Effector memory CD8-positive, alpha-beta T cell (primary cell): ENCODE results near the gene PRAC1.

Experiments
- ATAC-seq: fragments of 150-1000 bp; cut with Tn5 transposase; replicated peaks from 2 replicates; pipeline ENCODE4 v1.10.0; 2021; ENCODE audit warnings: mild to moderate bottlenecking, moderate library complexity
- DNase-seq, 3 experiments: peaks; one replicate each; pipeline ENCODE4 v3.0.0; 2021
- H3K27ac Mint-ChIP-seq, 2 donors: one replicate each; pipeline ENCODE4 v1.8.0; 2022; ENCODE audit warnings: mild to moderate bottlenecking in 2 of 2, mixed read lengths in 2 of 2, moderate library complexity in 2 of 2
- H3K27me3 Mint-ChIP-seq, 2 donors: one replicate each; pipeline ENCODE4 v1.8.0; 2022; ENCODE audit warnings: mixed read lengths in 2 of 2
- H3K36me3 Mint-ChIP-seq: one replicate; pipeline ENCODE4 v1.8.0; 2022; ENCODE audit warnings: mild to moderate bottlenecking, moderate library complexity, mixed read lengths; ENCODE audit not compliant: insufficient read depth
- H3K4me1 Mint-ChIP-seq, 2 donors: one replicate each; pipeline ENCODE4 v1.8.0; 2022; ENCODE audit warnings: low read depth in 2 of 2, mixed read lengths in 2 of 2
- H3K4me3 Mint-ChIP-seq, 2 donors: one replicate each; pipeline ENCODE4 v1.8.0; 2022; ENCODE audit warnings: mild to moderate bottlenecking in 2 of 2, mixed read lengths in 2 of 2, moderate library complexity in 2 of 2
- H3K9me3 Mint-ChIP-seq, 2 donors: one replicate each; pipeline ENCODE4 v1.8.0; 2022; ENCODE audit warnings: mixed read lengths in 2 of 2

PRAC1 gene

GRCh38 chr17:48726916-48727286, 4.6 kb upstream of the PRAC1 start:
- H3K27me3 Mint-ChIP-seq: peaks cover 91 to 96% of the 10 kb centered on the region in 2 donors
- H3K4me3 Mint-ChIP-seq: no peak overlapping the region
- peaks cover 31 to 38% of the 10 kb centered on the region in 2 donors for H3K4me1 Mint-ChIP-seq
- H3K27ac Mint-ChIP-seq: no peak overlapping the region
- ATAC-seq (peak; percentile 41), DNase-seq (no peak)
- H3K36me3 Mint-ChIP-seq: peaks cover 36% of the 10 kb centered on the region
- H3K9me3 Mint-ChIP-seq: no peaks in the 10 kb centered on the region

- ATAC-seq: peak; percentile 33
- no peaks in the 10 kb centered on the region for H3K9me3 Mint-ChIP-seq
- no peak for DNase-seq
- peaks cover 36% of the 10 kb centered on the region for H3K36me3 Mint-ChIP-seq
- no peak overlapping the region for H3K4me3 Mint-ChIP-seq
- H3K27ac Mint-ChIP-seq: no peak overlapping the region
- peaks cover 31 to 38% of the 10 kb centered on the region in 2 donors for H3K4me1 Mint-ChIP-seq
- H3K27me3 Mint-ChIP-seq: peaks cover 93 to 100% of the 10 kb centered on the region in 2 donors
These were observed 4.0 kb upstream of the PRAC1 start for GRCh38 chr17:48726114-48726915.

GRCh38 chr17:48725288-48726064, 3.2 kb upstream of the PRAC1 start:
- DNase-seq (no peak), ATAC-seq (peak; percentile 31)
- Mint-ChIP-seq H3K36me3 (peaks cover 37% of the 10 kb centered on the region), H3K27me3 (peaks cover 96 to 100% of the 10 kb centered on the region in 2 donors), H3K9me3 (no peaks in the 10 kb centered on the region), H3K4me1 (peaks cover 31 to 38% of the 10 kb centered on the region in 2 donors), H3K27ac (peak overlapping the region in 1 of 2 donors; percentile 49), H3K4me3 (peak overlapping the region; percentile 65 to 76)

- H3K4me3 Mint-ChIP-seq: peak overlapping the region; percentile 65 to 76
- peaks cover 96 to 100% of the 10 kb centered on the region in 2 donors for H3K27me3 Mint-ChIP-seq
These were observed 2.6 kb upstream of the PRAC1 start for GRCh38 chr17:48725004-48725287.

GRCh38 chr17:48724251-48725003, 2.1 kb upstream of the PRAC1 start:
- no peaks in the 10 kb centered on the region for H3K9me3 Mint-ChIP-seq
- H3K4me3 Mint-ChIP-seq: peak overlapping the region; percentile 65 to 76
- peaks cover 41% of the 10 kb centered on the region for H3K36me3 Mint-ChIP-seq
- H3K4me1 Mint-ChIP-seq: peaks cover 29 to 36% of the 10 kb centered on the region in 2 donors
- ATAC-seq (no peak), DNase-seq (peak; percentile 69 to 75 (median 70))
- H3K27me3 Mint-ChIP-seq: peaks cover 95 to 100% of the 10 kb centered on the region in 2 donors
- peak overlapping the region in 1 of 2 donors; percentile 49 for H3K27ac Mint-ChIP-seq

More at GRCh38 chr17:48725004-48725287, 2.6 kb upstream of the PRAC1 start:
- Mint-ChIP-seq H3K36me3 (peaks cover 41% of the 10 kb centered on the region), H3K4me1 (peaks cover 31 to 38% of the 10 kb centered on the region in 2 donors), H3K9me3 (no peaks in the 10 kb centered on the region), H3K27ac (peak overlapping the region in 1 of 2 donors; percentile 49)
- no peak for DNase-seq
- no peak for ATAC-seq

- ATAC-seq: no peak
- Mint-ChIP-seq H3K4me1 (peaks cover 22 to 32% of the 10 kb centered on the region in 2 donors), H3K9me3 (no peaks in the 10 kb centered on the region), H3K36me3 (peaks cover 38% of the 10 kb centered on the region), H3K27ac (no peak overlapping the region), H3K27me3 (peaks cover 94 to 100% of the 10 kb centered on the region in 2 donors), H3K4me3 (peak overlapping the region; percentile 65 to 76)
- DNase-seq: no peak
These were observed 1.3 kb upstream of the PRAC1 start for GRCh38 chr17:48723423-48724250.

GRCh38 chr17:48722915-48723422, 651 bp upstream of the PRAC1 start, which contains the start of gene PRAC2:
TSS of gene PRAC2 (plus strand) at chr17:48723185. CDS start at chr17:48724411, 1,226 bp downstream.
- Mint-ChIP-seq H3K27ac (no peak within 1 kb of the TSS), H3K27me3 (peaks cover 94 to 100% of the 10 kb centered on the region in 2 donors), H3K9me3 (no peaks in the 10 kb centered on the region), H3K4me3 (peak within 1 kb of the TSS; percentile 65 to 76), H3K36me3 (peaks cover 38% of the 10 kb centered on the region), H3K4me1 (peaks cover 25 to 28% of the 10 kb centered on the region in 2 donors)
- DNase-seq: no peak
- no peak for ATAC-seq

GRCh38 chr17:48721009-48721402, 1.3 kb downstream of the PRAC1 start:
- Mint-ChIP-seq H3K4me1 (peaks cover 26% of the 10 kb centered on the region in 2 donors), H3K36me3 (peaks cover 41% of the 10 kb centered on the region), H3K27ac (no peak overlapping the region), H3K27me3 (peaks cover 87 to 100% of the 10 kb centered on the region in 2 donors), H3K4me3 (no peak overlapping the region), H3K9me3 (no peaks in the 10 kb centered on the region)
- no peak for ATAC-seq
- no peak for DNase-seq

GRCh38 chr17:48720266-48721008, 1.9 kb downstream of the PRAC1 start:
- Mint-ChIP-seq H3K9me3 (no peaks in the 10 kb centered on the region), H3K4me3 (no peak overlapping the region)
- ATAC-seq: no peak

GRCh38 chr17:48719642-48720265, 2.6 kb downstream of the PRAC1 start:
- ATAC-seq: no peak
- Mint-ChIP-seq H3K9me3 (no peaks in the 10 kb centered on the region), H3K4me1 (peaks cover 22% of the 10 kb centered on the region in 2 donors), H3K36me3 (peaks cover 38% of the 10 kb centered on the region), H3K27ac (no peak overlapping the region), H3K4me3 (peak overlapping the region in 1 of 2 donors; percentile 66), H3K27me3 (peaks cover 83 to 94% of the 10 kb centered on the region in 2 donors)
- DNase-seq: no peak

More at GRCh38 chr17:48720266-48721008, 1.9 kb downstream of the PRAC1 start:
- Mint-ChIP-seq H3K27me3 (peaks cover 83 to 97% of the 10 kb centered on the region in 2 donors), H3K27ac (no peak overlapping the region), H3K36me3 (peaks cover 40% of the 10 kb centered on the region), H3K4me1 (peaks cover 26 to 28% of the 10 kb centered on the region in 2 donors)
- no peak for DNase-seq

GRCh38 chr17:48718761-48719641, 3.3 kb downstream of the PRAC1 start:
- peak; percentile 27 for ATAC-seq
- Mint-ChIP-seq H3K9me3 (no peaks in the 10 kb centered on the region), H3K4me1 (peaks cover 14 to 15% of the 10 kb centered on the region in 2 donors), H3K27ac (peak overlapping the region; percentile 29 to 58), H3K36me3 (peaks cover 30% of the 10 kb centered on the region), H3K4me3 (peak overlapping the region; percentile 47 to 66), H3K27me3 (peaks cover 82 to 94% of the 10 kb centered on the region in 2 donors)
- DNase-seq: no peak
